Thyroid gland (tissue), 4 donors: Measurements from ENCODE around the gene ELAVL4. TPM values are rescaled to one million over a fixed set of nuclear protein-coding genes. Genes with fewer than 3 reads are reported as not detected.

ENCODE experiments used
- DNase-seq, 2 donors: peaks; one replicate each; pipeline ENCODE4 v3.0.0-alpha.2; 2019
- H3K27ac ChIP-seq, 3 donors: fragments of 200-600 bp; sonication (generic); 1 replicate in 2 of 3; 2 replicates in 1 of 3; pipeline ENCODE4 v1.5.1; 2016 to 2019; ENCODE audit warnings: mild to moderate bottlenecking in 1 of 3, moderate library complexity in 1 of 3
- H3K27me3 ChIP-seq: fragments of 200-600 bp; sonication (generic); one replicate; pipeline ENCODE4 v1.5.1; 2019
- H3K36me3 ChIP-seq, 2 donors: fragments of 200-600 bp; sonication (generic); one replicate each; pipeline ENCODE4 v1.5.1; 2016 to 2019
- H3K4me1 ChIP-seq, 2 donors: fragments of 200-600 bp; sonication (generic); one replicate each; pipeline ENCODE4 v1.5.1; 2017 to 2019
- H3K4me3 ChIP-seq, 3 donors: fragments of 200-600 bp; sonication (generic); replicated peaks in 1 of 3; 1 replicate in 2 of 3; 2 replicates in 1 of 3; pipeline ENCODE4 v1.5.1; 2016; ENCODE audit warnings: mild to moderate bottlenecking in 1 of 3
- H3K9me3 ChIP-seq: fragments of 200-600 bp; sonication (generic); one replicate; pipeline ENCODE4 v1.5.1; 2017
- POLR2A ChIP-seq, 2 donors: fragments of 450-650 bp; IDR thresholded peaks; one replicate each; pipeline ENCODE4 v1.6.1; 2017; ENCODE audit warnings: antibody characterized with exemption in 2 of 2, mild to moderate bottlenecking in 2 of 2, moderate library complexity in 1 of 2
- WGBS, 2 donors: methylation state at CpG; one replicate each; pipeline ENCODE4 v1.1.5; 2017; 5-methylcytosine and 5-hydroxymethylcytosine counted together
- intact Hi-C: fragments of 100-400 bp; cut with DNase I; formaldehyde crosslinking; loops from one replicate; pipeline ENCODE4 v1.15.1; 2023
- total RNA-seq, 4 donors: library from RNA; depleted of rRNA; stranded (reverse); fragments of >200 nt; gene quantifications; one replicate each; pipeline ENCODE4 v1.2.3, GENCODE V29; 2016
- TF ChIP-seq, protein P1 (sequence below), 6 experiments: fragments of 200-600 bp in 3 of 6; fragments of 450-650 bp in 3 of 6; sonication (generic) in 3 of 6; IDR thresholded peaks; one replicate each; pipeline ENCODE4 v1.5.1; 2016 to 2019; ENCODE audit warnings: antibody characterized with exemption in 6 of 6, mild to moderate bottlenecking in 2 of 6, inconsistent platforms in 1 of 6, moderate library complexity in 1 of 6

ELAVL4 gene
- total RNA-seq, 4 donors from 2014 or later = not detected

DNA sequence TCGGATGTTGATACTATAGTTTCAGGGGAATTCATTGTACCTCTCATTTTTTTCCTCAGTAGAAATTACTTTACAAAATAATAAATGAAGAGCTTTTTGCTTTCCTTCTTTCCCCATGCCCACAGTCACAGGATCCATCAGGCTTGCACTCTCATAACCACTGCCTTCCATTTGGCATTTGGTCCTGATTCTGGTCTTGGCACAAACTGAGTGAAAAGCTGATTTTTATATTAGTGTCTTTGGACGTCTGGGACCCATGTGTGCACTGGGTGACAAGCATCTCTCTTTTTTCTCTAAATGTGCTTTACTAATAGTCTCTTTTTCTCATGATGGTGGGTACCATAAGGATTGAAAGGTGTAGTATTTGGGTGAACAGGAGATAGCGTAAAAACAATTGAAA lies 2.8 kb downstream of the ELAVL4 start:
- H3K4me1 ChIP-seq = no peaks in the 10 kb centered on the region
- no peak overlapping the region for H3K4me3 ChIP-seq
- H3K9me3 ChIP-seq = no peaks in the 10 kb centered on the region
- TF ChIP-seq, protein P1, sequence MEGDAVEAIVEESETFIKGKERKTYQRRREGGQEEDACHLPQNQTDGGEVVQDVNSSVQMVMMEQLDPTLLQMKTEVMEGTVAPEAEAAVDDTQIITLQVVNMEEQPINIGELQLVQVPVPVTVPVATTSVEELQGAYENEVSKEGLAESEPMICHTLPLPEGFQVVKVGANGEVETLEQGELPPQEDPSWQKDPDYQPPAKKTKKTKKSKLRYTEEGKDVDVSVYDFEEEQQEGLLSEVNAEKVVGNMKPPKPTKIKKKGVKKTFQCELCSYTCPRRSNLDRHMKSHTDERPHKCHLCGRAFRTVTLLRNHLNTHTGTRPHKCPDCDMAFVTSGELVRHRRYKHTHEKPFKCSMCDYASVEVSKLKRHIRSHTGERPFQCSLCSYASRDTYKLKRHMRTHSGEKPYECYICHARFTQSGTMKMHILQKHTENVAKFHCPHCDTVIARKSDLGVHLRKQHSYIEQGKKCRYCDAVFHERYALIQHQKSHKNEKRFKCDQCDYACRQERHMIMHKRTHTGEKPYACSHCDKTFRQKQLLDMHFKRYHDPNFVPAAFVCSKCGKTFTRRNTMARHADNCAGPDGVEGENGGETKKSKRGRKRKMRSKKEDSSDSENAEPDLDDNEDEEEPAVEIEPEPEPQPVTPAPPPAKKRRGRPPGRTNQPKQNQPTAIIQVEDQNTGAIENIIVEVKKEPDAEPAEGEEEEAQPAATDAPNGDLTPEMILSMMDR (IDR thresholded peaks at IDR 0.05) = no peak
- TF ChIP-seq POLR2A (IDR thresholded peaks at IDR 0.05) = no peak
- H3K27ac ChIP-seq = no peak overlapping the region
- H3K27me3 ChIP-seq = no peaks in the 10 kb centered on the region
- WGBS, 2 donors = 86 to 89% methylated on average over 3 of the region's 3 CpGs
- no peaks in the 10 kb centered on the region for H3K36me3 ChIP-seq
- intact Hi-C loops = no loop called here
- DNase-seq = no peak

DNA sequence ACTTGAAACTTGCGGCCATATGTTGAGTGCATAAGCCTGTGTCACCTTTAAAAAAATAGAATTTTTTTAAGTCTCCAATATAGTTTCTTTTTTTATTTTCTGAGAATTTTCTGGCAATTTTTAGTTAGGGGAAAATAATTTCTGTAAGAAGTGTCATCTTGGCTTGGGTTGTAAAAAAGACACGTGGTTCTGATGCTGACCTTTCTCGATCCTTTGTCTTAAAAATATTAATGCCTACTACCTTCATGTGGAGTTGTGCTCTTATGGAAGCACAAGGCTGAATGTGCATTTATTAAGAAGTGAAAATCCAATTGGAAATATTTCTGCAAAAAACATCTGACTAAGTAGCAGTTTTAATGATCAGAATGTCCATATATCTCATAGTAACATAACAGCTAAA lies 3.5 kb downstream of the ELAVL4 start:
- Histone ChIP-seq H3K27me3 (no peaks in the 10 kb centered on the region), H3K27ac (no peak overlapping the region), H3K9me3 (no peaks in the 10 kb centered on the region), H3K36me3 (no peaks in the 10 kb centered on the region), H3K4me1 (no peaks in the 10 kb centered on the region), H3K4me3 (no peak overlapping the region)
- TF ChIP-seq POLR2A (IDR thresholded peaks at IDR 0.05) = no peak
- TF ChIP-seq, protein P1 (IDR thresholded peaks at IDR 0.05) = no peak
- 88 to 93% methylated on average over 3 of the region's 3 CpGs for WGBS, 2 donors
- intact Hi-C loops = no loop called here
- DNase-seq = no peak

DNA sequence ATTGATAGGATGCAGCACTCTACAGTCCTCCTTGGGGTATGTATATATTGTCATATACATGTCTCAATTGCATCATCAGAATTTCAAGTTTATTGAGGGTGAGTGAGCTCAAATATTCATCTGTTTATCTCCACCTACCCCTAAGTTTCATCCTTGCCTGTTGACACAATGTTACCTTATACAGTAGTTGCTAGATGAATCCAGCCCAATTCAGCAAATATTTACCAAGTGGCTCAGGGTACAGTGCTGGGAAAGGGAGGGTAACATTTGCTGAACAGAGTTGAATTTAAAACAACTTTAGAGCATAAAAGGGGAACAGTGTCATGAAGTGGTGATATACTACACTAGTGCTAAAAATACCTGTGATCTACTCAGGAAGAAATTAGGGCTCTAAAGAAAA lies 14.4 kb downstream of the ELAVL4 start:
- no peaks in the 10 kb centered on the region for H3K27me3 ChIP-seq
- TF ChIP-seq, protein P1 (IDR thresholded peaks at IDR 0.05) = no peak
- no peak for TF ChIP-seq POLR2A (IDR thresholded peaks at IDR 0.05)
- H3K9me3 ChIP-seq = no peaks in the 10 kb centered on the region
- DNase-seq = no peak
- H3K36me3 ChIP-seq = no peaks in the 10 kb centered on the region
- H3K4me3 ChIP-seq = no peak overlapping the region
- intact Hi-C loops = no loop called here
- no peak overlapping the region for H3K27ac ChIP-seq
- H3K4me1 ChIP-seq = no peaks in the 10 kb centered on the region

DNA sequence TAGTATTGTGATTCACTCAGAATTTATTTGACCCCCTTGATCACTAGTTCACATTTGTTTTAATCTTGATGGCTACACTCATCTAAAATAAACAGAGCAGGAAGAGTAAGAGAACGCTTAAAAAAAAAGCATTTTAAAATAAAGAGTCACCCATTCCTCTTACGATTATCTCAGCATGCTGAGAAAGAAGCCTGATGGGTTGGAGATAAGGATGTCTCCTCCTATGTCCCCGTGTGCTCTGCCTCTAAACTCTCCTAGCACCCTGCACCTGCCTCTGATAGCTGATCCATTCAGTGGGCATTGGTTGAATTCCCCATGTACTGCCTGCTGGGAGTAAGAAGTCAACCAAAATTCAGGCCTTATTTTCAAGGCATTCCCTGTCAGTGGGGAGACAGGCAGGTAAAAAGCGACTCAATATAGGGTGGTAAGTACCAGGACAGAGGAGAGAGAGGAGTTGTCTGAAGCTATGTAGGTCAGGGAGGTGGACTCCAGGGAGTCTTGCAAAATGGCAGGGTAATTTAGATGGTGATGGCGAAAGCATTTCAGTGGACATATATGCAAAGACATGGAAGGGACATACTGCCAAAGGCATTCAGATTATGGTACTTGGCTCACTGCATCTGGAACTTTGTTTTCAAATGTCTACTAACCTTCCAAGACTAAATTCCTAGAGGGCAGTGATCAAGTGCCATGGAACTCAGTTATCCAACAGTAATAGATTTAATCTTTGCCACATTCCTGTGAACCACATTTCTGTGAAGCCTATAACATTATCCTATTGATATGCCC lies 18.4 kb downstream of the ELAVL4 start:
- DNase-seq = no peak
- Histone ChIP-seq H3K9me3 (no peaks in the 10 kb centered on the region), H3K4me3 (no peak overlapping the region), H3K27me3 (no peaks in the 10 kb centered on the region), H3K36me3 (no peaks in the 10 kb centered on the region), H3K4me1 (no peaks in the 10 kb centered on the region), H3K27ac (no peak overlapping the region)
- intact Hi-C loops = no loop called here
- 59% methylated on average over 5 of the region's 5 CpGs for WGBS, 2 donors
- TF ChIP-seq, protein P1 (IDR thresholded peaks at IDR 0.05) = no peak
- TF ChIP-seq POLR2A (IDR thresholded peaks at IDR 0.05) = no peak

DNA sequence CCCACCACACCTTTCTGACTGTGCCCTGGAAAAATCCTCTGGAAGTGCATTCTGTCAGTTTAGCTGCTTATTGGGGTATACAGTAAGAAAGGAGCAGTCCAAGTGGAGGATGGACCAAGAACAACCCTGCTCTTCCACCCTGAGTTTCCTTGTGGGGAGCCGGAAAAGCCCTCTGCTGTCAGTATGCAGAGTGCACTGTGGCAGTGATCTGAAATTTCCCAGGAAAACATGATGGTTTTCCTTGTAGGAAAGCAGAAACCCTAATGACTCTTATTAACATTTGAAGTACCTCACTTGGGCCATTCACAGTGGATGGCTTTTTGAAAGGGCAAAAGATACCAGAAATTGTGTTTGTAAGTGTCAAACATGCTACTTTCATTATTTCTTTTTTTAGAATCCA lies 20.5 kb downstream of the ELAVL4 start:
- 73 to 81% methylated on average over 1 of the region's 1 CpG for WGBS, 2 donors
- intact Hi-C loops = no loop called here
- TF ChIP-seq, protein P1 (IDR thresholded peaks at IDR 0.05) = no peak
- TF ChIP-seq POLR2A (IDR thresholded peaks at IDR 0.05) = no peak

More for the DNA sequence above, 20.5 kb downstream of the ELAVL4 start:
- H3K4me3 ChIP-seq = no peak overlapping the region
- H3K27ac ChIP-seq = no peak overlapping the region
- no peaks in the 10 kb centered on the region for H3K27me3 ChIP-seq
- no peaks in the 10 kb centered on the region for H3K9me3 ChIP-seq
- no peaks in the 10 kb centered on the region for H3K36me3 ChIP-seq
- H3K4me1 ChIP-seq = no peaks in the 10 kb centered on the region
- DNase-seq = no peak
